ENCODE results near the gene SRD5A1.
A peak's percentile ranks its signal among the peaks of the same experiment; 100 is the strongest.

SRD5A1 gene

DNA sequence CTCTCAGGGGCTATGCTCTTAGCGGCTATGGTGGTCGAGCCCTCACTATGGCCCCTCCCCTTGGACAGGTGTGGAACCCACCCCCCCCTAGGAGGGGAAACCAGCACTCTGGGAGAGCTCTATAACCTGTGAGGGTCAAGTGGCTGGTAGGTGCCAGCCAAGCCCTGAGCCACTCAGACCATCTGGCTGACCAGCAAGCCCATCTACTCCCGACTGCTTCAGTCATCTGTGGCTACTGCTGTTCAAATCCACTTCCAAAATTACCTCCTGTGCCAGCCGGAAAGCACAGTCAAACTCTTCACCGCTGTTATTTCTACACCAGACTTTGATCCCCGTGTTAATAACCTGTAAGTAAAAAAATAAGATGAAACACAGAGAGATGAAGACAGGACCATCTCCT, 28.9 kb upstream of the SRD5A1 start:
- DNase-seq (ENCODE audit: low spot score), result no peak

DNA sequence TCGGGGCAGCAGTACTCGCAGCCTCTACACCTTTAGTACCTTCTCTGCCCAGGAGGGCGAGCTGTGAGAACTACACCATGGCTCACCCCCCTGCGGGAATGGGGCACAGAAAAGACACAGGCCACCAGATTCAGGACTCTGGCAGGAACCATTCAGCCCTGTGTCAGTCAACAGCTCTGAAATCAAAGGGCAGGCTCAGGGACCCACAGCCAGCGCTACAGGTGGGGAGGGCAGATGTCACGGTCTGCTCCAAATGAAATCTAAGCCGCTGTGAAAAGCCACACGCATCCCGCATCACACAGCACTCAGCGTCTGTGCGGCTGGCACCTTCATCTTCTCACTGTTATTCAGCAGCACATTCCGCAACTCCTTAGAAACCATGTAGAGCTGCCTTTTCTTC, 28.3 kb upstream of the SRD5A1 start:
- no peak for DNase-seq (ENCODE audit: low spot score)

DNA sequence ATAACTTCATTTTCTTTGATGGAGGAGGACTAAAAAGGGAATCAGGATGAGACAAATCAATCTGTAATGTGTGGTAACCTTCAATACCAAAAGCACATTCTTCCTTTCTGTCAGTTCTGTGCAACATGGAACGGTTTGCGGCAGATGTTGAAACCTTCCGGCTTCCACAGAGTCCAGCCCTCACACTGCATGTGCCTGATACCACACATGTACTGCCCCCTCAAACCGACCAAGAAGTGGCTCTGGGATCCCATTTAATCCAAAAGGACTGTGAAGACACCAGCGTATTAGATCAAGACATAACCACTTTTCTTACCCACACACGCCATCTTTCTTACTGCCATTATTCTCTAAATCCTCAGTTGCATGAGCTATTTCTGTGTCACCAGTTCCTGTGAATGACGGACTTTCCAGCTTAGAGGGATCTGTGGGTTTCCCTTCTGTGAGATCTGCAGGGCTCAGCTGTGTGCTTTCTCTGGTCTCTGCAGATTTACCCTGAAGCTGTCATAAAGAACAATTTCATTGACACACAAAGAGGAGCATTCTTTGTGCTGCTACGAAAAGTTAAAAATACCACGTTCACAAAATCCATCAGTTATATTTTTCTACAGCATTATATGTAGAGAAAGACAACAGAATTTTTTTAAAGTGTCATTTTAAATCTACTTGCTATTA, 26.2 kb upstream of the SRD5A1 start:
- no peak for DNase-seq (ENCODE audit: low spot score)

DNA sequence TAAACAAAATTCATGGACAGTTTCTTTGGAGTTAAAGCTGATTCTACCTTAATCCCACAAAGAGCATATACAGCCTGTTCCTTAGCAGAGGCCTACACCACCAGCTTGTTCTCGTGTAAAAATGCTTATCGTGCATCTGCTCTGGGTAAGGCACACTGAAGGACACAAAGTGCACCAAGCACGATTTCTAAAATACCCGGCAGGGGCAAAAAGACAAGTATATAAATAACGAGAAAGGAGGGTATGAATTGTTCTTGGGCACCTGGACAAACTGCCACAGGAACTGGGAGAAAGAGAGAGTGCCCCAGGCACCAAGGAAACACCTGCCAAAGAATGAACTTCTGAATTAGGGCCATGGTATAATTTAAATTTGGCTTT, 25.7 kb upstream of the SRD5A1 start:
- no peak for DNase-seq (ENCODE audit: low spot score)

DNA sequence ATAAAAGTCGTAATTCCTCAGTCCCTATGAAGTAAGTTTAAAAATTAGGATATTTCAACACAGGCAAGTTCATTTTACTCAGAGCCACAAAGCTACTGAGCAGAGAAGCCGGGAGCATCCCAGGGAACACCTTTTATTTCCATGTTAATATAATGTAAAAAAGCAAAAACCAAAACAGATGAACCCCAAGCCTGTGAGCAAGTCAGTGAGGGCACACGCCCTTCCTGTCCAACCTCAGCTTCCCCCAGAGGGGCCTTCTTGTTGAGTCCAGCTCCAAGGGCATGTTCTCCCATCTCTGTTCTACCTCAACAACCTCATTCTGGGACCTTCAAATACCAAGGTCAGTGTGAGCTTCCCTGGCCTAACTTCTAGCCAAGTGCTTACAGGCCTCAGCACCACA, 25.2 kb upstream of the SRD5A1 start:
- no peak for DNase-seq (ENCODE audit: low spot score)

DNA sequence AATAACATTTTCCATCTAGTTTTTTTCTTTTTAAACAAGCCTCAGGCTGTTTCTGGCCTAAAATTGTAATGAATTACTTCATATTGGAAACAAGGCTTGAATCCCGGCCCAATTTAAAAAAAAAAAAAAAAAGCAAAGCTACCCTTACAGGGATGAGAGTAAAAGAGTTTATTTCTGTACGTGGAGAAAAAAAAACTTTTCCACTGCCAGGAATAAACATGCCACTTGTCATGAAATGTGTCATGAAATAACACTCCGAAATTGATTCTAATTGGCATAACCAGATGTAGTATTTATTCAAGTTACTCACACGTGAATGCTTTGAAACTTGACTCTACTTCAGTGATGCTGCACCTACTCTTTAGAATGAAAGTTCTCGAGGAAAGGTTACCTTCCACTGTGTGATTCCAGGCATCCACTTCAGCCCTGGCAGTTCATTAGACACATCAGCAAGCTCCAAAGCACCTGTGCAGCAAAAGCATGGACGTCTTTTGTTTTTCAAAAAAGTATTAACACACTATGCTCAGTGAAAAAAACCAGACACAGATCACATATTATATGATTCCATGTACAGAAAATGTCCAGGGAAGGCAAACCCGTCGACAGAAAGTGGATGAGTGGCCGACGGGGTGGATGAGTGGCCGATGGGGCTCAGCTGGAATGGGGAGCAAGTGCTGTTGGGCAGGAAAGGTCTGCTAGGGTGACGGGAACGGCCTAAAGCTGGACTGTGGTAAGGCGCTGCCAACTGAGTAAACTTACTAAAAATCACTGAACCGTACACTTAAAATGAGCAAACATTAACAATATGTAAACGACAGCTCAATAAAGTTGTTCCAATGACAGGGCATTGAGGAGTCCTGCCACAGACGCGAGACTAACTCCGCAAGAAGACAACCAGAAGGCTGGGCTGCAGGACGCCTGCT, 21.6 kb upstream of the SRD5A1 start:
- no peak for DNase-seq (ENCODE audit: low spot score)

DNA sequence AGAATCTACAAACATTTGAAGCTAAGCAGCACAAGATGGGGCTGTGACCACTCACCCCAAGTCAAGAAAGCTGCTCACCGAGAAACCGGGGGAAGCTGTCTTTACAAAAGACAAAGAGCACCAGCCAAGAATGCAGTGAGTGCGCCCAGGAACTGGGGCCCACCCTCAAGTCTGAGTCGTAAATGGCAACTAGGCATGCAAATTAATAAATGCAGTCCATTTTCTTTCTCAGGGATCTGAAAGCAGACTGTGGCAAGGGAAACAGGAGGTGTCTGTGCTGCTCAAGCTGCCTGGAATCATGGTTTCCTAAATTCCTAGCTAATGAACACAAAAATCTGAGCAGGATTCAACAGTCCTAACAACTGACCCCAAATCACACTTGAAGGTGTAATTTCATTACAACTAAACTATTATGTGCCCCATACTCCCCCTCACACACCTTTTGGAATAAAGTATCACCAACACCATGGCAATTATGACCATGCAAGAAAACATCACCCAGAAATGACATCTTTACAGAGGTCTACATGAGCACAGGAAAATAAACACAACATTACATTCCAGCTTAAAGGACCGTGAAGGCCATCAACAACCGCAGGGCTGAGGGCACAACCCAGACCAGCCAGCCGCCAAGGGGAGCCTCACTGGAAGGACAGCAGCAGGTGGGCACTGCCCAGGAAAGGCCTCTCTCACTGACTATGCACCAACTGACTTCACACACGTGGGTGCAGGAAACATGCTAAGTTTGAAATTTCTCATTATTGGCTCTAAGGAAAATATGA, 18.0 kb upstream of the SRD5A1 start:
- DNase-seq (ENCODE audit: low spot score), result no peak

DNA sequence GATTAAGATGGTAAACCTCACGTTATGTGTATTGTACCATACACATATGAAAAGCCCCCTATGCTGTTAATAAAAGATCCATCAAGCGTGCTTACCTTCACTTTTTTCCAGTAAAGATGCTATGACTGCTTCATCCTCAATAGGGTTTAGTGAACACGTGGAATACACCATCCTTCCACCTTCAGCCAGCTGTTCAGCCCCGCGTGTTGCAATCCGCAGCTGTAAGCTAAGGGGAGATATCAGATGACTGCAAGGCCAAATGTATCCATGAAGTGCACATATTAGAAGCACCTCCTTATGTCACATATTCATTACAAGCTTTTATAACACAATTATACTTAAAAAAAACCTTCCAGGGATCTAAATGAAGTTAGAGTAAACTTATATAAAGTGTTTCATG, 16.6 kb upstream of the SRD5A1 start:
- DNase-seq (ENCODE audit: low spot score), result no peak

DNA sequence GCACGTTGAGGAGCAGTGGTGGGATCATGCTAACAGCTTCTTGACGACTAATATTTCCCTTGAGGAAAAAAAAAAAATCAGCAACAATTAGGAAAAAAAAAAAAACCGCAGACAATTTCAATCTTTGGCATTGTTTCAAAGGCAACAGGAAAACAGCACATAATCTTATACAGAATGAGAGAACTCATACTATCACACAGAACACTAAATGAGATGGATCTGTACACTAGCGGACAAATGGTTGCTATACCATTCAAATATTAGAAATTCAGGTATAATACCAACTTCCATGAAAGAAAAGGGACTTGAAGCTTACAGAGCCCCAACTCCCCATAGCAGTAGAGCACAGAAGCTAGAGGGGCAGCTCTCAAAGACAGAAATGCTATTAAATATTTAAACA, 10.0 kb upstream of the SRD5A1 start:
- no peak for DNase-seq (ENCODE audit: low spot score)

DNA sequence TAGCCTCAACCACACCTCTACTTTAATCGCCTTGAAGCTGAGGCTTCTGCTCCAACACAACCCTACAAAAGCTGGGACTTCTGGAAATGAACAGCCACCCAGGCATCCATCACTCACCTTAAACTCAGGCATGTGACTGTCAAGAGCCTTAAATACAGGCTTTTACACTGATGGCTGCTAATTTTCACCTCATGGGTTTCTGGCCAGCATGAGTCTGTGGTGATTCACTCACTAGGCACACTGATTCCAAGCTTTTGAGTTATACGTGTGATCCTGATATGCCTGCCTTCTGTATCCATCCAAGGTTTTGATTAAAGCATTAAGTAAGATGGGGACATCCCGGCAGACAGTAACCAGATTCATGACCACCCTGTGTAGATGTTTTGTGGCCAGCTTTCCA, 9.3 kb upstream of the SRD5A1 start:
- DNase-seq (ENCODE audit: low spot score), result no peak

DNA sequence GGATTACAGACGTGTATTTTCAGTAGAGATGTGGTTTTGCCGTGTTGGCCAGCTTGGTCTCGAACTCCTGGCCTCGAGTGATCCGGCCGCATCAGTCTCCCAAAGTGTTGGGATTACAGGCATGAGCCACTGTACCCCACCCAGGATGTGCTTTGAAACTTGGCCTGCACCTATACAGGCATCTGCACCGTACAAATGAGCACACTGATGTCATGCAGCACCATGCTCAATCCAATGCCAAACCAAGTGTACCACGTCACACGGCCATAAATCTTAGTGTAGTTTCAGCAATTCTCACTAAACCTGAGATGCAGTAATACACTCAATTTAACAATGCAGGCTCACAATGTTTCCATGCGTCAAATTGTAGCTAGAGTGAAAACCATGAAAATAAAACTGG, 6.7 kb upstream of the SRD5A1 start:
- DNase-seq (ENCODE audit: low spot score), result no peak

DNA sequence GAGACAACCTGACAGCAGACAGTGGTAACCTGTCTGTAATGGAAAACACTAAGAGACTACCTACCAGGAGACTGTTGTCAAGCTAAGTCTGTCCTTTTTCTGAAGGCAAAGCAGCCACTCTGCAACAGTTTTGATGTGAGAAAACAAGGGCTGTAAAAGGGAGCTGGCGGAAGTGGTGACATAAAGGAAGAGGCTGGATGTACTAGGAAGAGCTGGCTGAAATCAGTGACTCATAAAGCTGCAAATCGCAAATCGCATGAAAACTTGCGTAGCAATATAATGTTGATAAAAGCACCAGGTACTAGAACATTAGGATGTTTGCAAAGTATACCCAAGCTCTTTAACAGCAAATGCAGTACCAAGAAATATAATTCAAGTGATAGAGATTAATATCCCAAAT, 1.8 kb upstream of the SRD5A1 start:
- DNase-seq (ENCODE audit: low spot score), result no peak

DNA sequence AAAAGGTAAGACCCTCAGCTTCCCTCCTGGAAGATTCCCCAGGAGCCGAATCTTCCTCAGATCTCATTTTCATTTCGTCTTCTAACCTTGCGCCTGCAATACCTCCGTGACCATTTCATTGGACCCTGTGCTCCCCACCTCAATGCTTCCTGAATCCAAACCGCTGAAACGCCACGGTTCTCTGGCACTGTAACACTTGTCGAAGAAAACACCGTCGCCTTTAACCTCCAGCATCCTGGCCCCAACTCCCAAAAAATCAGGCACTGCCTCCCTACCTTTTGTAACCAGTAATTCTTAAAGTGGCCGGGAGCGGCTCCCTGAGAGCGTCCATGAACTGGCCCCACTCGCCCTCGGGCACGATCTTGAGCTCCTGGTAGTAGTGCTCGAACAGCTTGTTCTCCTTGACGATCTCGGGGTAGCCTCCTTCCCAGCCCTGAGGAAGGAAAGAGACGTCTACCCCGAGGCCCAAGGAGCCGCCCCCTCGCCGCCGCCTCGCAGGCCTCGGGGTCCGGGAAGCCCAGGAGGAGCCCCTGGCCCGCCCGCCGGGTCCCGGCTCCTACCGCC, 834 bp upstream of the SRD5A1 start:
- DNase-seq (ENCODE audit: low spot score), result no peak

DNA sequence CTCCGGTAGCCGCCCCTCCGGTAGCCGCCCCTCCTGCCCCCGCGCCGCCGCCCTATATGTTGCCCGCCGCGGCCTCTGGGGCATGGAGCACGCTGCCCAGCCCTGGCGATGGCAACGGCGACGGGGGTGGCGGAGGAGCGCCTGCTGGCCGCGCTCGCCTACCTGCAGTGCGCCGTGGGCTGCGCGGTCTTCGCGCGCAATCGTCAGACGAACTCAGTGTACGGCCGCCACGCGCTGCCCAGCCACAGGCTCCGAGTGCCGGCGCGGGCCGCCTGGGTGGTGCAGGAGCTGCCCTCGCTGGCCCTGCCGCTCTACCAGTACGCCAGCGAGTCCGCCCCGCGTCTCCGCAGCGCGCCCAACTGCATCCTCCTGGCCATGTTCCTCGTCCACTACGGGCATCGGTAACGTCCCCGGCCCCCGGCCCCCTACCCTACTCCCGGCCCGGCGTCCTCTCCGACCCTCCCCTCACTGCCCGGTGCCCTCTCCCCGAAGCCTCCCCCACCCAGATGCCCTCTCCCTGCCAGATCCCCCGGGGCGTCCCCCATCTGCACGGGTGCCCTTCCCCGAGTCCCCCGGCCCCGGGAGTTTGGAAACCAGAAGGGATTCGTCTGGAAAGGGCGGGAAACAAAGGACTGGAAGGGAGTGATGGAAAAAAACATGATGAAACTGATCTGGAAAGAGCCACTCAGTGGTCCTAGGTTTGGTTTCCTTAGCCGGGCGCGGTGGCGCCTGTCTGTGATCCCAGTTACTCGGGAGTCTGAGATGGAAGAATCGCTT, 417 bp downstream of the SRD5A1 start:
- peak; percentile 11 for DNase-seq (ENCODE audit: low spot score)

DNA sequence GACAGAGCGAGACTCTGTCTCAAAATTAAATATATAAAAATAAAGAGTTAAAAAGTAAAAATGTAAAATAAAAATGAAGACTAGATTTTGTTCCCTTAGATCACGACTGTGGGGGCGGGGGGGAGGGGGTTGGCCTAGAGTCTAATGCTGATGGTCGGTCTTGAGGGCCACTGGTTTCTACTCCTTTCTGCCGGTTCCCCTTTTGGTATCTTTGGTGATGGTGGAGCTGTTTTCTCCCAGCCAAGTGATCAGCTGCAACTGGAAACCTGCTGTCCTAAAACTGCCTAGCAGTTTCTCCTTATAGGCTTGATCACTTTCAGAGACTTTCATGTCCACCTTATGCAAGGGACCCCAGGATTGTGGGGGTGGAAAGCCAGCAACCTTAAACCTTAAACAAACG, 1.1 kb downstream of the SRD5A1 start:
- peak; percentile 23 for DNase-seq (ENCODE audit: low spot score)

DNA sequence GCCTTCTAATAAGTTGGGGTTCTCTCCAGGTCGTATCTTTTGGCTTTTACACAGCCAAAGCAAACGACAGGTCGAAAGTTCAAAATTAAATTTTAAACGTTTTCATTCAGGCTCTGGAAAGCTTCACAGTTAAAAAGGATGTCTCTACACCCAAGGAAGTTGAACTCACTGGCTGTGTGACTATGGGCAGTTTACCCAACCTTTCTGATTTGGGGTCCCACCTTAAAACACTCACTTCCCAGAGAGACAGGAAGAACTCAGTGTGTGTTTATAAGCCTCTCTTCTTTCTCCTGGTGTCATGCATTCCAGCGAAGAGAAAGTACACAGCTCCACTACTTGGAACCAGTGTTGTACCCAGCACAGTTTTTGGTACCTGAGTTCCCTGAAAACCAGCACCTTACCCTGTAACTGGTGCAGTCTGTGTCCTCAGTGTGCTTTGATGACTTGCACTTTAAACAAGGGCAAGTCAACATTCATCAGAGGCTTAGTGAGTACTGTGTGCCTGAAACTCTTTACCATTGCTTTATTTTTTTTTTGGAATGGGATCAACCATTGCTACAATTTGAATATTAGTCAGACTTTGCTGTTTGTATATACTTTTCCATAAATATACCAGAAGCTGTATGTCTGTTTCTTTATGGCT, 1.7 kb downstream of the SRD5A1 start:
- no peak for DNase-seq (ENCODE audit: low spot score)

DNA sequence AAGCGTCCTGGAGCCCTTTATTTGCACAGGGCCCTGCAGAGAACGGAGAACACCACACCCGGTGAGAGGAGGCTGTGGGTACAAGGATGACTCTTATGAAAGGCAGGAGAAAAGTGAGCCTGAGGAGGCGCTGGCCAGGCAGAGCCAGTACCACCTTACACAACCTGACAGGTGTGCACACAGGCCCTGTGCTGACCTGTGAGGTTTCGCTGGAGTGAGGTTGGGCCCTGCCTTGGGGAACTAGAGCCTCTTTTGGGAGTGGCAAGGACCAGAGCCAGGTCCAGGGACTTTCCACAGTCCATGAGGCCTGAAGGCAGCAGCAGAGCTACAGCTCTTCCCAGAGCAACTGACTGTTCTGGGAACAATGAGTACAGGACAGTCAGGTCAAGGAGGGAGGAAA, 3.1 kb downstream of the SRD5A1 start:
- DNase-seq (ENCODE audit: low spot score), result no peak

DNA sequence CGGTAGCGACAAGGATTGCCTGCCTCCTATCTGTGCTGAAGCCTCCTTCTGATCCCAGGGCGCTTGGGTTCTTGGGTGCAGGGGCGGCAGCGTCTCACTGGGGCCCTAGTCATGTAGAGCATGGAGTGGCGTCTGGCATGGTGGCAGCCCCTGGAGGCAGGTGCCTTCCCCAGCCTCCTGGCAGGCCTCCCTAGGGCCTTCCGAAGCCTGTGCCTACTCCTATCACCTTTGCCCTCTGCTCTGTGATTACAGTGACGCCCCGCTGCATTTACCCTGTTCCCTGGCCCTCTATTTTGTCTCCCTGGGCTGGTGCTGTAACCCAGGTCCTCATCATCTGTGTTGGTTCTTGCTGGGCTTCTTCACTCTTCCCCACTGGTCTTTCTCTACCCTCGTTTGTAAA, 3.8 kb downstream of the SRD5A1 start:
- DNase-seq (ENCODE audit: low spot score), result no peak

DNA sequence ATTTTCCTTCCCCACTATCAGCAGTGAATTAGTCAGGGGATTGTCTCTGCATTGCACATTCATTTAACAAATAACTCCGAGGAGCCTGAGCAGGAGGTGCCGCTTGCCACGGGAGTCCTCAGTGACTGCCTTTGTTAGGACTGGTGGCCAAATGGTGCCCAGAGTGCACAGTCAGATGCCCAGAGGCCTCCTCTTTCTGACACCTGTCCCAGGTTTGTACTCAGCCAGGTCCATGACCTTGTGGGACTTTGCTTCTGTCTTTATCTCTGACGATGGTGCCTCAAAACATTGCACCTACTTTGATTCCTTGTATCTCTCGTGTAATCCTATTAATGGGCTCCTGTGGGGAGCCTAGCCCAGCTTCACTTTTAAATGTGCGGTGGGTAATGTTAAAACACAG, 4.3 kb downstream of the SRD5A1 start:
- DNase-seq (ENCODE audit: low spot score), result no peak

DNA sequence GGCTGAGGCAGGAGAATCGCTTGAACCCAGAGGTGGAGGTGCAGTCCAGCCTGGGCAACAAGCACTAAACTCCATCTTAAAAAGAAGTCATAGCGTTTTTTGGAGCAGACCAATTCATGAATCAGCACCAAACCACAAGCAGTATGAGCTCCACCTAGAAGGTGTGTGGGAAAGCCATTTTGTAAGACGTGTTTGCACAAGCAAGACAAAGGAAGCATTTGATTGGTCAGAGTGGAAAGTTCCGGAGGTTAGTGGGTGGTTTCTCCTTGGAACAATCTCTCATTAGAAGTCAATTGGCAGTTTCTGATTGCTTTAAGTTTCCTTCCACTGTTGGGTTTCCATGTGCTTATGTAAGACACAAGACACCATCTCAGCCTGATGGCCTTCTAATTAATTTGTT, 5.0 kb downstream of the SRD5A1 start:
- no peak for DNase-seq (ENCODE audit: low spot score)

DNA sequence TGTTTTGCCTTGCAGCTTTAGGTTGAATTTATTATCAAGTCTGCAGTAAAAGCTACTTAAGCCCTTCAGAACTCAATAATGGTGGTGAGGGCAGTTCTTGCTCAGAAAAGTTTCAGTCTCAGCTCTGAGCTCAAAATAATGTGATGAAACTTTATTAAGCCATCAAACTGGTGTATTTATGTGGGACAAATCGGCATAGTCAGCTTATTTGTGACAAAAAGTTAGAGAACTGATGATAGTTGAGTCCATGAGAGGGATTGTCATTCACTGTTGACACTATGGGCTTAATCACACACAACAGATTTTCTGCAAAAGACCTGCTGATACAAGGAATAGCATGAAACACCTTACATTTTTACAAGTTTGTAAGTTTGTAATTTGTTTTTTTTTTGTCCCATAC, 9.4 kb downstream of the SRD5A1 start:
- DNase-seq (ENCODE audit: low spot score), result no peak

All from iPS-NIHi11 (cell line).